SK-N-MC (cell line): ENCODE measurements around the gene LTC4S.

Source experiments
- EZH2 ChIP-seq: fragments of 200-600 bp; sonication (generic); IDR thresholded peaks from one replicate; pipeline ENCODE4 v1.6.1; 2017; ENCODE audit warnings: antibody characterized with exemption
- FOXP2 ChIP-seq: optimal IDR thresholded peaks from 2 replicates; pipeline ENCODE3; 2011; ENCODE audit warnings: mild to moderate bottlenecking, moderate library complexity; ENCODE audit not compliant: insufficient read depth; ENCODE audit errors: extremely low read length, control extremely low read depth
- POLR2AphosphoS5 ChIP-seq: IDR thresholded peaks from 2 replicates; pipeline ENCODE4 v1.6.1; 2012; ENCODE audit warnings: mild to moderate bottlenecking, low read depth, low read length, borderline replicate concordance

- TF ChIP-seq POLR2AphosphoS5 (no peak), EZH2 (no peak), FOXP2 (no peak)
Measured at GRCh38 chr5:179822444-179822990, 28.7 kb downstream of the LTC4S start.
